Activated CD8-positive, alpha-beta memory T cell treated with anti-CD3 and anti-CD28 coated beads, Interleukin-2, amount 50 U/mL, for 4 hours (primary cell): ENCODE data around the gene ZCCHC14.
"Not testable (repeated sequence)": the region's sequence is repeated elsewhere in the genome, so short reads cannot be mapped to it uniquely, and the experiment has no call there.

Experiments used
- DNase-seq: peaks from one replicate; pipeline ENCODE4 v3.0.0-alpha.2; 2020

Gene ZCCHC14

DNA sequence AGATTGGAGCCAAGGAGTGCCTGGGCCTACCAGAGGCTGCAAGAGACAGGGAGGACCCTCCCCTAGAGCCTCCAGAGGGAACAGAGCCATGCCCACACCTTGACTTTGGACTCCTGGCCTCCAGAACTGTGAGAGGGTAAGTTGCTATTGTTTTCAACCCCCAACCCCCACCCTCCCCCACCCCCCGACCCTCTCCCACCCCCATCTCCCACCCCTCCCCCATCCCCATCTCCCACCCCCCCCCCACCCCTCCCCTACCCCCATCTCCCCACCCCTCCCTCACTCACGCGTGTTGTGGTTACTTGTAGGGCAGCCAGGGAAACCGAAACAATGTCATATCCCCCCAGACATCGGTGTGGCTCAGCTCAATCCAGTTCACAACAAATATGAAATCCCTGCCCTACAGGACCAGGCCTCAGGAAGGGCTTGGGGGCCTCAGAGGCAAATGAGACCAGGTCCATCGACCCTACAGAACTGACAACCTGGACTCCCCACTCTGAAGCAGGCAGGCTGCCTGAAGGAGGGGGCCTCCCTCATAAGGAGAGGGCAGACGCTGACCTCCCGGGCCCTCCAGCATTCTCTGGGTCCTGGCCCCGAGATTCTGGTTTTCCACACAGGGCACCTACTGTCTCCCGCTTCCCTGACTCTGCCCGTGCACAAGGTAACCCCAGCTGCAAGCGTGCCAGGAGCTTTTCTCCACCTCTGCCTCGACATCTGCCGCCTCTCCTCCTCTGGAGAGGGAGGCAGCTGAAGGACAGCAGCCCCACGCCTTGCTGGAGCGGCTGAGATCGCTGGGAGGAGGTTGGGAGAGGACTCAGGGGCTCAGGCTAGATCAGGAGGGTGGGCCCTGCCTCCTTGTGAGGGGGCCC is 3.0 kb upstream of the ZCCHC14 start:
- no peak for DNase-seq

DNA sequence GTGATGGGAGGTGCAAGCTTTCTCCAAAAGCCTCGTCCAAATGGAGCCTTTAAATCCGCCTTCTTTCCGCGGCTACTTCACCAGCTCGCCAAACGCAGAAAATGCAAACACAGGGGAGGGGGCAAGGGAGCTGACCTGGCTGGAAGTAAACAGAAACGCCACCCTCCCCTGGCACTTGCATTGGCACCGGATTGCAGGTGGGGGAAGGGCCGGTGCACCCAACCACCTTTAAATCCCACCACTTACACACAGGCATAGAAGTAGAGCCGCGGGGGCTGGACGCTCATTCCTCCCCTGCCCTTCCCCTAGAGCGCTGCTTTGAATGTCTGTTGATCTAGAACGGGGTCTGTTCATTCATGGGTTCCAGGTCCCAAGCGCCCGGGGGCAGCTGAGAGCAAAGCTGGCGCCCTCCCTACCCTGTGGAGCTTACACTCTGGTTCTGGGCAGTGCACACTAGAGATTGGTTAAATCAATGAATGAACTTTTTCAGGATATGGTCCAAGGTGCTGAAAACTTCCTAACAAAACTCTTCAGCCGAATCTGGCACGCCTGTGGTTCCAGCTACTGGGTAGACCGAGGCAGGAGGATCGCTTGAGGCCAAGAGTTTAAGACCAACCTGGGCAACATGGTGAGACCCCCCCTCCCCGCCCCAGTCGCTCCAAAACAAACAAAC is 920 bp upstream of the ZCCHC14 start:
- no peak for DNase-seq

DNA sequence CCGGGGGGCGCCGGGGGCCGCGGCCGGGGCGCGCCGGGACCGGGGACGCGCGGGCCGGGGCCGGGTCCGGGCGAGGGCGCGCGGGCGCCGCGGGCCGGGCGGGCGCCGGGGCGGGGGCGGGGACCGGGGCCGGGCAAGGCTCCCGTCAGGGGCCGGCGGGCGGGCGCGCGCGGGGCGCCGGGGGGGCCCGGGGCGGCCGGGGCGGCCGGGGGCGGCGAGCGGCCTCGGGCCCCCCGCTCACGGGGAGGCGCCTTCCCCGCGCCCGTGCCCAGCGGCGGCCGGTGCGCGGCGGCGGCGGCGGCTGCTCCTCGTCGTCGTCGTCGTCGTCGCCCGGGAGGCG is 563 bp downstream of the ZCCHC14 start:
- DNase-seq, result no peak

DNA sequence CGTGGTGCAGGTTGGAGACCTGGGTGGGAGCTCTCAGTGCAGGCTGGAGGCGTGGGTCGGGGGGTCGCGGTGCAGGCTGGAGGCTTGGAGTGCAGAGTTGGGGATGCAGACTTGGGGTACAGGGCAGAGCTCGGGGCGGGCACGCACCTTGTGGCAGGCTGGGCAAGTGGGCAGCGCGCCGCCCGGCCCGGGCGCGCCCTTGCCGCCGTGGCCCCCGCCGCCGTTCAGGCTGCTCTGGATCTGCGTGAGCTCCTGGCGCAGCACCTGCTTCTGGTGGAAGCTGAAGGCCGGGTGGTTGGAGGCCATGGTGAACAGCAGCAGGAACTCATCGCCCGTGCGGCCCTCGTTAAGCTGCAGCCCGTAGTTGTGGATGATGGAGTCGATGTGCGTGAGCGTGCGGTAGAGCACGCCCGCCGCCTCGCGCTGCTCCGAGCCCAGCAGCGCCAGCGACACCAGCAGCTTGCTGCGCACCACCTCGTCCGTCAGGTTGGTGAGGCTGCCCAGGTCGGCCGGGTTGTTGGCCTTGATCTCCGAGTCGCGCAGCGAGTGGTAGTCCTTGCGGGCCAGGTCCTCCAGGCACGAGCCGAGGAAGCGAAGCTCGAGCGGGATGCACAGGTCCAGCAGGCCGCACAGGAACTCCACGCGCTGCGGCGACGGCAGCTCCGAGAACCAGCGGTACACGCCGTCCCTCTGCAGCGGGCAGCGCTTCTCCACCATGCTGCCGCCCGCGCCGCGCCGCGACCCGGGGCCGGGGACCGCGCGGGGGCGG is 1.1 kb downstream of the ZCCHC14 start:
- DNase-seq, result peak; percentile 25

DNA sequence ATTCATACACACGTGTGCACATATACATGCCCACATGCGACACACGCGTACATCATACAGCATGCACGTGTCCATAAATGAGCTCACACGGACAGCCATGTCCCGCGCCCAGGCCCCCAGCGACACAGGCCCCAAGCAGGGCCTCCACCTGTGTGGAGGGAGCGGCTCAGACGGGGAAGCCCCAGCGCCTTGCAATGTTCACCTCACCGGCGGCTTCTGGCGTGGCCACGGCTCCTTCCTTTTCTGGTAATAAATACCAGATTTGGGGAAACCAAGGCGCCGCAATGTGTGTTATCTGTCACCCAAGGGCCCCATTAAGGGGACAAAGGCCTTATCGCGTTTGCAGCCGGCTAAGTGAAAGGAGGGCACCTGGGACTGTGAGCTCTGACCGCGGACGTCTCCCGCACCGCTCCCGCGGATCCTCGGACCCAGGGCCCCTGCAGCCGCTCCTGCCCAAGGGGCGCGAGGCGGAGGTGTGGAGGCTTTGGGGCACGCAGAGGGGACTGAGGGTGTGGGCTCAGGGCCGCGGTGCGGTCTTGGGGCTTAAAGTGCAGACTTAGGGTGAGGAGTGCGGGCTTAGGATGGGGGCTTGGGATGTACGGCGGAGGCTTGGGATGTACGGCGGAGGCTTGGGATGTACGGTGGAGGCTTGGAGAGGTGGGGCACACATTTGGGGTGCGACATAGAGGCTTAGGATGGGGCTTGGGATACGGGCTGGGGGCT is 1.9 kb downstream of the ZCCHC14 start:
- DNase-seq, result peak; percentile 58

DNA sequence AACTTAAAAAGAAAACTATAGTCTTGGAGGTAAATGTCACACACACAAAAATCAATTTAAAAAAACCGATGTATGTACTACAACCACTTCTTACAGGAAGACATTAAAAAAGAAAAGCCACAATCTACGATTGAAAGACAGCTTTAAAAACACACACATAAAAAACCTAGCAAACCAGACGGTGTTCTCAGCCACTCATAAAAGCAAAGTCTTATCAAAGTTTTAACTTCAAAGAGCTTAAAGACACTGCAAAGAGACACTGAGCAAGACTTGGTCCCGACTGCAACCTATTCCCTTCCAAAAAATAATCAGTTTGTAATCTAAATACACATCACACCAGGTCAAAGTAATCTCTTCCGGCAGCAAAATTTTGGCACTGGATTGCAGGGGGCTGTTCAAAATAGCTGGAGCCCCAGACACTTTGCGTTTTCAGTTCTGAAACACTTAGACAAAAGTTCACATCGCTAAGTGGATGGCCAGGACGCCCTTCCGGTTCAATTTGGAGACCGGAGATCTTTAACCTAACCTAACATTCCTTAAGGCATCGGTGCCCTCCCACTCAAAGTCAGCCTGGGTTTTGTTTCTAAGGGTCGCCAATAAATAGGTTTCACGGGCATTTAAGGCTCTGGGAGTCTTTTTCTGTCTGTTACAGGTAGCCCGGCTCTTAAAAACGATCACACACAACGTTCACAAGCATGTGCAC is 2.6 kb downstream of the ZCCHC14 start:
- no peak for DNase-seq

DNA sequence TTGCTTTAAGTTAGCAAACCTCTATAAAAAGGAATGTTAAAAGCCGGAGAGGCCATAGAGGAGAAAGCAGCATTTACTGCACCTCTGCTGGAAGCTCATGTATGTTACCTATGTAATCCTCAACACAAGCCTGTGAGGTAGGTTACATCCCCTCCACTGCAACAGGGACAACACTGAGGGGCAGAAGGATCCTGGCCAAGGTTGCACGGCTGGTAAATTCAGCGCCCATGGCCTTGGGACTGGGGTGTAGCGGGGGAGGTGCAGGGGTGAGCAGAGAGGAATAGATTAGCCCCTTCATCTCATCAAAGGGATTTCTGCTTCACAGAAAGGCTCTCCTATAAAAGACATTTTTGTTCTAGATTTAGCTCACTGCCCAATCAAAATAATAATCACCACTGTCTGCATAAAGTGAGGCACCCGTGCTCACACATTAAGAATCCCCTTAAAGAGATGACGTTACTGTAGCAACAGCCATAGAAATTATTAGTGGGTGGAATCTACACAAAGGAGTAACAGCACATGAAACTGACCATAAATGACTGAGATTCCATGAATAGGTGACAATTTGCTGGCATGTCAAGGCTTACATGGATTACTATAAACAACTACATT is 3.3 kb downstream of the ZCCHC14 start:
- DNase-seq, result no peak

DNA sequence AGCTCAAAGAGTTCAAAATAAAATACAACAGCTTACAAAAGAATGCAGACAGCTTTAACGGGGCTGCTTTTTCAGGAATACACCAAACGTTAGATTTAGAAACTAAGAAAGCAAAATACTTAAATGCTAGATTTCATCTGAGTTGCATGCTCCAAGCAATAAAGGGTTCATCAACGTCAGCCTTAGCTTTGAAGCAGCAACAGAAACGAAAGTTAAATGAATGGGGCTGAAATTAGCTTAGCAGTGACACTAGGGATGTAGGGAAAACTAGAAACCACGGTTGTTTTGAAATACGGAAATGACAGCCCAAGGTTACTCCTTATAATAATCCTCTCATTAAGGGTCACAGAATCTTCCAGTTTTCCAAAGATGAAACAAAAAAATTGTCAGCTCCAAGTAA is 3.9 kb downstream of the ZCCHC14 start:
- DNase-seq, result not testable (repeated sequence)

DNA sequence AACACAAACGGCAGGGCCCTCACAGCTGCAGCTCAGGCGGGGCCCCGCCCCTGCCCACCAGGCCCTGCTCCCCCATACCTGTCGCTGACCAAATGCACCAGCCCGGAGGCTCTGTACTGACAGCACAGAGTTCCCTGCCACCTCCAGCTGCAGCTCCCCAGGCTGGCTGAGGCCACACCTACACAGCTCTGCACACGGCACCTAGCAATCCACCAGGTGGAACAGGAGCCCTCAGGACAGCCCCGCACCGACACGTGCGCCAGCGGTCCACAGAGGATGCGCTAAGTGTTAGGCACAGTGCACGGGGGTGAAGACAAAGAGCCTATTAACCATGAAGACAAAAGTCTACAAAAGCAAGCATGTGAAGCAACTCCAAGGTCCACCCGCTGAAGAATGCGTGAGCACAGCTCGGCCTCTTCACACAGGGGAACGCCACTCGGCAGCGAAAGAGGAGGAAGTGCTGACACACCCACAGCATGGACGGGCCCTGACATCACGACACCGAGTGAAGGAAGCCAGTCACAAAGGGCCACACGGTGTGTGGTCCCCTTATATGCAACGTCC is 5.4 kb downstream of the ZCCHC14 start:
- DNase-seq, result no peak

DNA sequence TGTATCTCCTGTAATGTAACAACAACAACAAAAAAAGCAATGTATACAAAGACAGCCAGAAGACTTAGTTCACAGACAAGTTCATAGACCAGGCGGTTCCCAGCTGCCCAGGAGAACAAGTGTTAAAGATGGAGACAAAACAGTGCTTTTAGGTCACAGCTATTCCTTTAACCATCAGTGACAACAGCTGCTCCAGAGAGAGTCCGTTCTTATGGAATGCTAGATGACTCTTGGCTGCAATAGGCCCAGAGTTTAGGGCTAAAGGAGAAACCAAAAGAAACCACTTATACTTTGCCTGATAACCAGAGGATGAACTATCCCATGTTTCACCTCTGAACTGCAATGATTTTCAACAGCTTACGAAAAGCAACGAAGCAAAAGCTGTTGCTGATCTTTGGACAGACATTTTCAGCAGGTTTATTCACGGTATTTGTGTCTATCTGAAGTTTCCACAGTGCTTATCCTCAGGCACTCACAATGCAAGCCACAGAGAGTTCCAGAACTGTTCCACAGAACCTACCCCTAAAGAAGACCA is 6.0 kb downstream of the ZCCHC14 start:
- no peak for DNase-seq

DNA sequence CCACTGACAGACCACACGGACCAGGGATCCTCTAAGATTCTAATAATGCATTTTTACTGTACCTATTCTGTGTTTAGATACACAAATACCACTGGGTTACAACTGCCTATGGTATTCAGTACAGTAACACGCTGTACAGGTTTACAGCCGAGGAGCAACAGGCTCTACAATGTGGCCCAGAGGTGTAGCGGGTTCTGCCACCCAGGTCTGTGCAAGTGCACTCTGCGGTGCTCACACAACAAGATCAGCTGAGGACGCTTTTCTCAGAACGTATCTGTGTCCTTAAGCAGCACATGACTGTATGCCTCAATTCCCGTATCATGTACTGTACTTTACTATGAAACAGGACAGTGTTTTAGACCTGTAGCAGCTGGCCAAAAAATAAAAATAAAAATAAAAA is 6.5 kb downstream of the ZCCHC14 start:
- DNase-seq, result no peak

DNA sequence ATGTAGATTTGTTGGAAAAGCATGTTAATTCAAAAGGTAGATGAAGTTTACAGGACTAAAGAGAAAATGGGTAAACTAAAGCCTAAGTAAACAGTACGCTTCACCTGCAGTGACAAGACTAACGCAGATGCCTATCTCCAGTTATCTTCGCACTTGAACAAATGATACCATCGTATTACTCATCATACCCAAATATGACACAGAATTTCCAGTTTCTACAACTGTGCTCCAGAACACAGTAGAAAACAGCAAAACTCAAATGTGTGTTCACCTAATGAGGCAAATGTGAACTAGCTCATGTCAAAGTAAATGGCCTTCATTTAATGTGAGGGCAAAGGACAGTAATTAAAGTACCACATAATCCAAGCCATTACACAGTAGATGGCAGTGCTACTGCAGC is 7.0 kb downstream of the ZCCHC14 start:
- DNase-seq, result not testable (repeated sequence)

DNA sequence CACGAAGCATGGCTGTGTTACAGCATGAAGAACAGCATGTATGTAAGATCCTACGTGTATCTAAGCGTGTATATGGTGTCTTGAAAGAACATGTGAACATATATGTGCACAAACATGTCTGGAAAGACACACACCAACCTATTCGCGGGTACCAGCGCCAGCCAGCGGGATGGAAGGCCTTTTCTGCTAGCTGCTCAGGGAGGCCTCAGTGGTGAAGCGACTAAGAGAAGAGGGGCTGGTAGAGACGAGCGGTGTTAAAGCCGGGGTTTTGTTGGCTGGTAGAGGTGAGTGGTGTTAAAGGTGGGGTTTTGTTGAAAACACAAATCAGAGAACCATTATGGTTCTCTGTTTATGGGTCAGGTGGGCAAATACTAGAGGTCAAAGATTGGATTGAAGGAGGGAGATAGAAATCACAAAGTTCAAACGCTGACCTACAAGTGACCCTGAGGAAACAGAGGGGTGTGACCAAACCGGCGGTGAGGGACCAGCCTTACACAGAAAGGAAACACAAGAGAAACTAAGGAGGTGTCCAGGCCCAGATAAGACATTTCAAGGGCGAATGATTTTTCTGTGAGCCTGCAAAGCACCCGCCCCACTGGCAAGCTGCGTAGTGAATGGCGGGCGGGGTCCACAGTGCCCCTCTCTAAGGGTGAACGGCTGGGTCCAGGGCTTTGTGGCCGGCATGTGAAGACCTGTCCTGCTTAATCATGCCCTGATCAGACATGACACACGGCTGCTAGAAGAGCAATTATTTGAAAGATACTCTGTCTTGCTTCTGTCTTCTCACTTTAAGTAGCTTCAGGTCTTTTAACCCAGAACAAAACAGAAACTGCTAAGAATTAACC is 8.1 kb downstream of the ZCCHC14 start:
- no peak for DNase-seq

DNA sequence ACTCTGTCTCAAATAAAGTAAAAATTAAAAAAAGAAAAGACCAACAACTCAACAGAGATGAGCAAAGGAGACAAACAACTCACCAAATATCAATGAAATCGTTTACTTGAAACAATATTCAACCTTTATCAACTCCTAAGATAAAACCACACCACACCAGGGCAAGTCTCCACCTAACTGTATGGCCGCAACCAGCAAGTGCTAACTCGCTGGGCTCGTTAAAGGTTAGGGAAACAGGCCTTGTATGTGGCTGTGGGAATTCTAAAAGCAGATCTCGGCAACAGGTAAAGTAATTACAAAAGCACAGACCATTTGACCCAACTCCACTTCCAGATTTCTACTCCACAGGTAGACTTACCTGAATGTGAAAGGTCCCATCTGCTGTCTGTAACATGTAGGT is 9.3 kb downstream of the ZCCHC14 start:
- DNase-seq, result no peak

DNA sequence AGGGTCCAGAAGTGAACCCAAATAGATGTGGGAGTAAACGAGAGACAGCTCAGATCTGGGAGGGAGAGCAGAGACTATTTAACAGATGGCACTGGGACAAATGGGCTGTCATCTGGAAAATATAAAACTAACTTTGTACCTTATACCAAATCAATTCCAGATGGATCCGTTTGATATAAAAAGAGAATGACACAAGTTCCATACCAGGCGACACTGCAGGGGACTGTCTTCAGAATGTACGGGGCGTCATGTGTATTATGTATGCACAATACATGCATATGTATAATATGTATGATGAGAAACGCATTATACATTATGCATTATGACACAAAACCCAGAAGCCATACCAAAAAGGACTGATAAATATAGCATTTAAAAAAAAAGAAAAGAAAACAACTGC is 10.2 kb downstream of the ZCCHC14 start:
- DNase-seq, result not testable (repeated sequence)

DNA sequence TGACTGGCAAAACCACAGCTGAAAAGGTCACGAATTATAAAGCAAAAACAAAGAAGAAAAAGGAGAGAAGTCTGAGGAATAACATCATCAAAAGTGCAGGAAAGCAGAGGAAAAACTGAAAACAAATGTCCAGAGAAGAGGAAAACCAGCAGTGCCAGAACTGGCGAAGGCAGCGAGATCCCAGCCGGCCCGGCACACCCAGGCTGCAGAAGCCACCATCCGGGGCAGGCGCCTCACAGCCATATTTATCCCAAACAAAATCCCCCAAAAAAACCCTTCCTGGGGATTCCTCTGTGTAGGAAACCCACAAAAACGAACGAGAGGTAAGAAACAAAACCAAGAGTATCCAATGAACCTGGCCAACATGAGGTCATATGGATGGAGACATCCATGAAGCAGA is 10.6 kb downstream of the ZCCHC14 start:
- DNase-seq, result no peak

DNA sequence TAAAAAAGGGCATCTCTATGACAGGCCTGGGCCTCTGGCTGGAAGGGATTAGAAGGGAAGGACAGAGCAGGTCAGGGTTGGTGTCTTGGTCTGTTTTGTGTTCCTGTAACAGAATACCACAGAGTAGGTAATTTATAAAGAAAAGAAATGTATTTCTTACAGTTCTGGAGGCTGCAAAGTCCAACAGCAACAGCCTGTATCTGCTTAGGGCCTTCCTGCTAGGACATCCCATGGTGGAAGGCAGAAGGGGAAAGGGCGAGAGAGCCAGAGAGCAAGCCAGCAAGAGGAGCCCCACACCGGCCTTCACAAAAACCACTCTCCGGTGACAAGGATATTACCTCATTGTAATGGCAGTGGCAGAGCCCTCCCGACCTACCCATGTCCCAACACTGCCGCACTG is 11.1 kb downstream of the ZCCHC14 start:
- DNase-seq, result not testable (repeated sequence)

DNA sequence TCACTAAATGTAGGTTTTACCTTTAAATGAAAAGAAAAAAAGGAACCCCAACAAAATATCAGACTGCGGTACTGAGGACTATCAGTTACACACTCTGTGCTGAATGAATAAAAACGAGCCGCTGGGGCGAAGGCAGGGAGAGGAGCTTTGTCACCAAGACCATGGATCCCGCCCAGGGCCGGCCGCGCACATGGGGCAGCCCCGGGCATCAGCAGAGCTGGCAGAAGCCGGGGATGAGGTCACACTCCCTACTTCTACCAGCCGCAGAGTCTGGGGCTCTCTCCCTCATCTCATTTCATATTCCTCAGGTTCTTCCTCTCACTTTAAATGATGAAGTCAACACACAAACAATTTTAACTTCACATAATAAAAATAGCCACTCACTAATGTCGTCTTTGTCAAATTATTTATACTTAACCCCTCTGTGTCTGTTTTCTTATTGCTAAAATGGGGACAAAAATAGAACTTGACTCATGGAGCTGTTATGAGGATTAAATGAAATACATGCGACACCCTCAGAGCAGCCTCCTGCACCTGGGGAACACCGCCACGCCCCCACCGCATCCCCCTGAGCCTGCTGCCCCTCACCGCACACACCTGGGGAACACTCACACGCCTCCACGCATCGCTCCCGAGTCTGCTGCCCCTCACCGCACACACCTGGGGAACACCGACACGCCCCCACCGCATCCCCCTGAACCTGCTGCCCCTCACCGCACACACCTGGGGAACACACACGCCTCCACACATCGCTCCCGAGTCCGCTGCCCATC is 15.4 kb downstream of the ZCCHC14 start:
- not testable (repeated sequence) for DNase-seq

DNA sequence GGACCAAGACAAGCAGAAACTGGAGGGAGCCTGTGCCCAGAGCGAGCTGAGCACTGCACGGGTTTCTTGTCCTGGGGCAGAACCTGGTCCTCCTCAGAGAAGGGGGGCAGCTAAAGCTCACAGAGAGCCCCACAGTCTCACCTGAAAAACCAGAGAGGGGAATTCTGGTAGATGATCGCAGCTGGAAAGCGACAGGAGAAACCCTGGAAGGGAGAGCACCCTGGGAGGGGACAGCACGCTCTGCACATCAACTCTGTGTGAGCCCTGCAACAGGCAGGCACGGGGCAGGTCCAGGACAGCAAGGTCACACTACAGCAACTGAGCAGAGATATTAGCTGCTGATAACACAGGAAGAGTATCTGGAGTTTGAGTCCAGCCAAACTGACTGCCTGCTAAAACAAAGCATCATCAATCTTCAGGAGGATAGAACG is 18.2 kb downstream of the ZCCHC14 start:
- DNase-seq, result no peak

DNA sequence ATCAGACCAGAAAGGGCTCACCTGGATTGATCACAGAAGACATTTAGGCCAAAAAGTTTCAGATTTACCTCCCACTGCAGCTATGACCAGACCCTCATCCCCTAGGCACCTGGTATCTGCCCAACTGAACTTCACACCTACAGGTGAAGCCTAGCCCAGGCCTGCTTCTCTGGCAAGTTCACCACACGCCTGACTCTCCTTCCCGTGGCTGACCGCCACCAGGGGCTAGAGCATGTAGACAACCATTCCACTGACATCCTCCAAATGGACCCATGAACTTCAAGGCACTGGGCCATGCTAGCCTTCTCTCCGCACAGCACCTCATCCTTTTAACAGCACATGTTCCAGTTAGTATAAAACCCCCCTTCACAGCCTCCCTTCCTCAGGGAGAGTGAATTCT is 18.8 kb downstream of the ZCCHC14 start:
- no peak for DNase-seq
